Suprapubic skin (tissue), 3 donors: ENCODE data around the gene TEDC2.

Experiments
- POLR2A ChIP-seq, 2 donors: fragments of 450-650 bp; IDR thresholded peaks; one replicate each; pipeline ENCODE4 v1.6.1; 2017; ENCODE audit warnings: antibody characterized with exemption in 2 of 2, mild to moderate bottlenecking in 2 of 2, moderate library complexity in 2 of 2
- TF ChIP-seq, protein P1 (sequence below), 2 donors: fragments of 200-600 bp in 1 of 2; fragments of 450-650 bp in 1 of 2; sonication (generic) in 1 of 2; IDR thresholded peaks; one replicate each; pipeline ENCODE4 v1.5.1; 2016 to 2019; ENCODE audit warnings: antibody characterized with exemption in 2 of 2, mild to moderate bottlenecking in 1 of 2, moderate library complexity in 1 of 2

DNA sequence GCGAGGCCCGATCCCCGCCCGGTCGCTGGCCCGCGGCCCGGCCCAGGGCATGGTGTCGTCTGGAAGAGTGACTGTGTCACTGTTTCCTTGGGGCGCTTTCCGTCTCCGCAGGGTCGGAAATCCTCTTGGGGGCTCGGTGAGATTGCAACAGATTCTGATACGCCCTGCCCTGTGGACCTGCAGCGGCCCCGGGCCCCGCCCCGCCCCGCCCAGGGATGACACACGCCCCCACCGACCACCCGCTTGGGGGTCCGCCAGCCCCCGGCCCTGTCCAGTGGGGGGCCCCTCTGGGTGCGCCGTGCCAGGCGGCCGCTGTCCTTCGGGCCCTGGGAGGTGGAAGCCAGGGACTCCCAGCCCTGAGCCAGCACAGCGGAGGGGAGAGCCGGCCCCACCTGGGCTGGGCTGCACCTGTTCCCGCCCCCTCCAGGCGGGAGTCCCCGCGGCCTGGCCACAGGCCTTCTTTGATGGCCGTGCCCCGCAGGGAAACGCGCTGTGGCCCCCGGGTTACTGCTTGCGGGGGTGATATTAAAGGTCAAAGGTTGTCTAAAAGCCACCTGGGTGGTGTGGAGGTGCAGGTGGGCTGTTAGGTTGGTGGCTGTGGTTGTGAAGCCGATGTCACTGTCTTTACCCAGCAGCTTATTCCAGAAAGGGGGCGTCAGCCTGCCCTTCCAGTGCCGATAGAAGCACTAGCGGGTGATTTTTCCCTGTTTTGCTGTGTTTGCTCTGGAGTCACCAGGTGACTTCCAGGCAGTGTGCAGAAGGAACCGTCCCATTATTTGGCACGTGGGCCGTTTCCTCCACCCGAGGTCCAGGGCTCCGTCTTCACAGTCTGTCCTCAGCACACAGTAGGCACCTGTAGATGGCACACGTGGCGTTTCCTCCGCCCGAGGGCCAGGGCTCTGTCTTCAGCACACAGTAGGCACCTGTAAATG is 15.8 kb downstream of the TEDC2 start:
- TF ChIP-seq, protein P1, sequence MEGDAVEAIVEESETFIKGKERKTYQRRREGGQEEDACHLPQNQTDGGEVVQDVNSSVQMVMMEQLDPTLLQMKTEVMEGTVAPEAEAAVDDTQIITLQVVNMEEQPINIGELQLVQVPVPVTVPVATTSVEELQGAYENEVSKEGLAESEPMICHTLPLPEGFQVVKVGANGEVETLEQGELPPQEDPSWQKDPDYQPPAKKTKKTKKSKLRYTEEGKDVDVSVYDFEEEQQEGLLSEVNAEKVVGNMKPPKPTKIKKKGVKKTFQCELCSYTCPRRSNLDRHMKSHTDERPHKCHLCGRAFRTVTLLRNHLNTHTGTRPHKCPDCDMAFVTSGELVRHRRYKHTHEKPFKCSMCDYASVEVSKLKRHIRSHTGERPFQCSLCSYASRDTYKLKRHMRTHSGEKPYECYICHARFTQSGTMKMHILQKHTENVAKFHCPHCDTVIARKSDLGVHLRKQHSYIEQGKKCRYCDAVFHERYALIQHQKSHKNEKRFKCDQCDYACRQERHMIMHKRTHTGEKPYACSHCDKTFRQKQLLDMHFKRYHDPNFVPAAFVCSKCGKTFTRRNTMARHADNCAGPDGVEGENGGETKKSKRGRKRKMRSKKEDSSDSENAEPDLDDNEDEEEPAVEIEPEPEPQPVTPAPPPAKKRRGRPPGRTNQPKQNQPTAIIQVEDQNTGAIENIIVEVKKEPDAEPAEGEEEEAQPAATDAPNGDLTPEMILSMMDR (IDR thresholded peaks at IDR 0.05) = no peak
- TF ChIP-seq POLR2A (IDR thresholded peaks at IDR 0.05) = no peak
